Activated T-helper 2 cell treated with anti-CD3 and anti-CD28 coated beads, Interferon-gamma antibody, Interleukin-2, Interleukin-4, amounts not matched to agents 10 μg/mL and 5 μg/mL and 100 μg/mL, durations not matched to agents 14 hours and 24 hours and 36 hours (primary cell): ENCODE data around the gene RUBCNL. TPM values are rescaled to one million over a fixed set of nuclear protein-coding genes. Genes with fewer than 3 reads are reported as not detected.

Experiments used
- DNase-seq: peaks from one replicate; pipeline ENCODE4 v3.0.0; 2021; ENCODE audit warnings: low spot score
- H3K27ac Mint-ChIP-seq: one replicate; pipeline ENCODE4 v1.8.0; 2021; ENCODE audit warnings: mixed read lengths
- H3K27me3 Mint-ChIP-seq: one replicate; pipeline ENCODE4 v1.8.0; 2021; ENCODE audit warnings: low read depth, mixed read lengths
- H3K36me3 Mint-ChIP-seq: one replicate; pipeline ENCODE4 v1.8.0; 2021; ENCODE audit warnings: low read depth, mixed read lengths
- H3K4me1 Mint-ChIP-seq: one replicate; pipeline ENCODE4 v1.8.0; 2021; ENCODE audit warnings: low read depth, mixed read lengths
- H3K4me3 Mint-ChIP-seq: one replicate; pipeline ENCODE4 v1.8.0; 2021; ENCODE audit warnings: low read depth, mild to moderate bottlenecking, moderate library complexity, mixed read lengths
- H3K9me3 Mint-ChIP-seq: one replicate; pipeline ENCODE4 v1.8.0; 2021; ENCODE audit warnings: mixed read lengths
- intact Hi-C: fragments of 100-400 bp; cut with micrococcal nuclease; formaldehyde crosslinking; loops from one replicate; pipeline ENCODE4 v1.15.1; 2023
- total RNA-seq: library from RNA; stranded (reverse); gene quantifications from 2 replicates; pipeline ENCODE4 v1.2.3, GENCODE V29; 2022

The RUBCNL gene
- total RNA-seq, 1 donor from 2014 or later: 1.1 TPM

GRCh38 chr13:46367617-46368327, 19.3 kb downstream of the RUBCNL start:
- peaks cover 2% of the 10 kb centered on the region for H3K27me3 Mint-ChIP-seq
- intact Hi-C loops: no loop called here
- H3K4me1 Mint-ChIP-seq: peaks cover 22% of the 10 kb centered on the region

GRCh38 chr13:46361276-46361934, 25.6 kb downstream of the RUBCNL start:
- Mint-ChIP-seq H3K27ac (no peak overlapping the region), H3K9me3 (no peaks in the 10 kb centered on the region), H3K27me3 (no peaks in the 10 kb centered on the region), H3K4me1 (peaks cover under 1% of the 10 kb centered on the region), H3K4me3 (no peak overlapping the region), H3K36me3 (no peaks in the 10 kb centered on the region)
- intact Hi-C loops: no loop called here
- DNase-seq: no peak

More at GRCh38 chr13:46367617-46368327, 19.3 kb downstream of the RUBCNL start:
- Mint-ChIP-seq H3K9me3 (no peaks in the 10 kb centered on the region), H3K27ac (no peak overlapping the region), H3K4me3 (no peak overlapping the region), H3K36me3 (no peaks in the 10 kb centered on the region)
- DNase-seq: no peak

- H3K4me3 Mint-ChIP-seq: no peak overlapping the region
- no peak for DNase-seq
- no peak overlapping the region for H3K27ac Mint-ChIP-seq
- no peaks in the 10 kb centered on the region for H3K9me3 Mint-ChIP-seq
- peaks cover 5% of the 10 kb centered on the region for H3K4me1 Mint-ChIP-seq
- H3K27me3 Mint-ChIP-seq: no peaks in the 10 kb centered on the region
- H3K36me3 Mint-ChIP-seq: no peaks in the 10 kb centered on the region
- intact Hi-C loops: loop anchor here (1.0 kb wide), 1 partner anchor 22 kb away; no protein-coding TSS in a partner anchor
Observed at GRCh38 chr13:46360604-46361003, 26.4 kb downstream of the RUBCNL start.

GRCh38 chr13:46359714-46360113, 27.3 kb downstream of the RUBCNL start:
- H3K36me3 Mint-ChIP-seq: peaks cover 3% of the 10 kb centered on the region
- no peak overlapping the region for H3K27ac Mint-ChIP-seq

GRCh38 chr13:46355901-46356590, 31.0 kb downstream of the RUBCNL start:
- intact Hi-C loops: loop anchor here (2.0 kb wide), 1 partner anchor 31 kb away; the partner anchor contains the start of gene RUBCNL
- Mint-ChIP-seq H3K9me3 (peaks cover 22% of the 10 kb centered on the region), H3K4me1 (peaks cover 14% of the 10 kb centered on the region), H3K27ac (peak overlapping the region; percentile 47), H3K4me3 (no peak overlapping the region), H3K36me3 (peaks cover 24% of the 10 kb centered on the region), H3K27me3 (no peaks in the 10 kb centered on the region)
- DNase-seq: no peak

More at GRCh38 chr13:46359714-46360113, 27.3 kb downstream of the RUBCNL start:
- H3K4me3 Mint-ChIP-seq: no peak overlapping the region
- H3K27me3 Mint-ChIP-seq: no peaks in the 10 kb centered on the region
- intact Hi-C loops: loop anchor here (1.0 kb wide), 1 partner anchor 23 kb away; no protein-coding TSS in a partner anchor
- peaks cover 9% of the 10 kb centered on the region for H3K4me1 Mint-ChIP-seq
- no peak for DNase-seq
- peaks cover 3% of the 10 kb centered on the region for H3K9me3 Mint-ChIP-seq

GRCh38 chr13:46355088-46355468, 32.0 kb downstream of the RUBCNL start:
- peaks cover 14% of the 10 kb centered on the region for H3K4me1 Mint-ChIP-seq
- H3K9me3 Mint-ChIP-seq: peaks cover 27% of the 10 kb centered on the region
- H3K27ac Mint-ChIP-seq: peak overlapping the region; percentile 82
- H3K27me3 Mint-ChIP-seq: no peaks in the 10 kb centered on the region
- intact Hi-C loops: loop anchor here (2.0 kb wide), 1 partner anchor 32 kb away; the partner anchor contains the start of gene RUBCNL
- H3K4me3 Mint-ChIP-seq: no peak overlapping the region
- DNase-seq: no peak
- H3K36me3 Mint-ChIP-seq: peaks cover 24% of the 10 kb centered on the region

- Mint-ChIP-seq H3K4me3 (no peak overlapping the region), H3K27me3 (no peaks in the 10 kb centered on the region), H3K36me3 (peaks cover 24% of the 10 kb centered on the region), H3K27ac (peak overlapping the region; percentile 82), H3K4me1 (peaks cover 14% of the 10 kb centered on the region), H3K9me3 (peaks cover 27% of the 10 kb centered on the region)
- peak; percentile 31 for DNase-seq
- intact Hi-C loops: loop anchor here (1.0 to 2.0 kb wide), 2 partner anchors 13 to 32 kb away; partner anchors contain the start of gene RUBCNL
Observed at GRCh38 chr13:46354156-46355087, 32.6 kb downstream of the RUBCNL start.

GRCh38 chr13:46352805-46353204, 34.2 kb downstream of the RUBCNL start:
- Mint-ChIP-seq H3K27ac (no peak overlapping the region), H3K4me3 (no peak overlapping the region), H3K27me3 (no peaks in the 10 kb centered on the region), H3K36me3 (peaks cover 24% of the 10 kb centered on the region), H3K9me3 (peaks cover 32% of the 10 kb centered on the region), H3K4me1 (peaks cover 14% of the 10 kb centered on the region)
- intact Hi-C loops: no loop called here
- no peak for DNase-seq

GRCh38 chr13:46350003-46350402, 37.0 kb downstream of the RUBCNL start:
- Mint-ChIP-seq H3K27ac (no peak overlapping the region), H3K4me1 (peaks cover 9% of the 10 kb centered on the region), H3K27me3 (no peaks in the 10 kb centered on the region), H3K4me3 (no peak overlapping the region), H3K9me3 (peaks cover 32% of the 10 kb centered on the region), H3K36me3 (peaks cover 24% of the 10 kb centered on the region)
- intact Hi-C loops: no loop called here
- no peak for DNase-seq

GRCh38 chr13:46348961-46349360, 38.1 kb downstream of the RUBCNL start:
- Mint-ChIP-seq H3K27ac (no peak overlapping the region), H3K36me3 (peaks cover 16% of the 10 kb centered on the region), H3K4me3 (no peak overlapping the region), H3K9me3 (peaks cover 22% of the 10 kb centered on the region), H3K4me1 (peaks cover 2% of the 10 kb centered on the region), H3K27me3 (no peaks in the 10 kb centered on the region)
- DNase-seq: no peak
- intact Hi-C loops: no loop called here

- Mint-ChIP-seq H3K4me3 (no peak overlapping the region), H3K4me1 (peaks cover 9% of the 10 kb centered on the region), H3K9me3 (peaks cover 10% of the 10 kb centered on the region), H3K27me3 (no peaks in the 10 kb centered on the region), H3K36me3 (peaks cover 2% of the 10 kb centered on the region), H3K27ac (no peak overlapping the region)
- intact Hi-C loops: no loop called here
- no peak for DNase-seq
Observed at GRCh38 chr13:46347277-46347676, 39.8 kb downstream of the RUBCNL start.

GRCh38 chr13:46345866-46346265, 41.2 kb downstream of the RUBCNL start:
- Mint-ChIP-seq H3K36me3 (peaks cover 2% of the 10 kb centered on the region), H3K27me3 (no peaks in the 10 kb centered on the region), H3K4me1 (peaks cover 21% of the 10 kb centered on the region), H3K4me3 (no peak overlapping the region), H3K27ac (no peak overlapping the region), H3K9me3 (peaks cover 10% of the 10 kb centered on the region)
- DNase-seq: no peak
- intact Hi-C loops: no loop called here
